Endothelial cell of umbilical vein (primary cell): ENCODE measurements around the gene EIF2A. TPM values are rescaled to one million over a fixed set of nuclear protein-coding genes. Genes with fewer than 3 reads are reported as not detected.

ENCODE experiments used
- BruUV-seq: library from RNA; stranded (reverse); fragments of 400-500 nt; replicated peaks from 2 replicates; lab custom pipeline; 2021; lab: Mats Ljungman, UMichigan
- CTCF ChIA-PET: fragments of 300-600, 350-600 bp; sonication (Branson Sonifier 250); formaldehyde crosslinking; loops from one replicate; lab custom pipeline; 2021; ENCODE audit warnings: antibody characterized with exemption, inconsistent platforms; lab: Charles Lee
- POLR2A ChIA-PET: fragments of 300-600, 350-600 bp; sonication (Branson Sonifier 250); formaldehyde crosslinking; loops from one replicate; lab custom pipeline; 2021; ENCODE audit warnings: antibody characterized with exemption, inconsistent platforms; lab: Charles Lee
- DNase-seq: peaks from one replicate; pipeline ENCODE4 v3.0.0-alpha.2; 2011; ENCODE audit warnings: low read depth, low spot score
- FAIRE-seq: peaks from 2 replicates; lab custom pipeline; 2011; peaks lifted over from hg19 to GRCh38; lab: Jason Lieb, UNC
- H2AFZ ChIP-seq: 2 replicates; pipeline ENCODE4 v1.6.0; 2012; ENCODE audit warnings: low read depth, low read length, control low read depth, inconsistent platforms
- H3K27ac ChIP-seq: 2 replicates; pipeline ENCODE4 v1.5.1; 2011; ENCODE audit warnings: low read depth, mild to moderate bottlenecking, control low read depth, low read length, moderate library complexity; ENCODE audit not compliant: insufficient read depth
- H3K27me3 ChIP-seq, 2 experiments: 2 replicates each; pipeline versions ENCODE4 v1.6.0 to v1.6.1; 2011; ENCODE audit warnings: low read length in 2 of 2, mixed read lengths in 1 of 2; ENCODE audit not compliant: control insufficient read depth in 2 of 2, insufficient read depth in 2 of 2
- H3K36me3 ChIP-seq, 2 experiments: 2 replicates in 1 of 2; 3 replicates in 1 of 2; pipeline ENCODE4 v1.5.1; 2011; ENCODE audit warnings: low read length in 2 of 2, mild to moderate bottlenecking in 1 of 2, moderate library complexity in 1 of 2; ENCODE audit not compliant: control insufficient read depth in 2 of 2, insufficient read depth in 2 of 2; ENCODE audit errors: extremely low read depth in 1 of 2
- H3K4me1 ChIP-seq: 3 replicates; pipeline ENCODE4 v1.5.1; 2011; ENCODE audit warnings: mild to moderate bottlenecking, low read length; ENCODE audit not compliant: control insufficient read depth, insufficient read depth; ENCODE audit errors: extremely low read depth
- H3K4me2 ChIP-seq: 2 replicates; pipeline ENCODE4 v1.6.1; 2011; ENCODE audit warnings: low read length, control low read depth, mixed read lengths; ENCODE audit not compliant: insufficient read depth
- H3K4me3 ChIP-seq, 3 experiments: fragments of 200-600 bp in 1 of 3; sonication (generic), shearing (Covaris generic) in 1 of 3; replicated peaks in 1 of 3; 2 replicates each; pipeline ENCODE4 v1.5.1; 2011 to 2016; ENCODE audit warnings: control low read depth in 3 of 3, low read length in 3 of 3, mild to moderate bottlenecking in 2 of 3, inconsistent platforms in 1 of 3, low read depth in 1 of 3, moderate library complexity in 1 of 3; ENCODE audit not compliant: insufficient read depth in 1 of 3
- H3K79me2 ChIP-seq: 2 replicates; pipeline ENCODE4 v1.6.0; 2012; ENCODE audit warnings: low read length, inconsistent platforms; ENCODE audit not compliant: control insufficient read depth, insufficient read depth
- H3K9ac ChIP-seq: replicated peaks from 2 replicates; pipeline ENCODE3; 2011; ENCODE audit warnings: low read length, control low read depth; ENCODE audit not compliant: insufficient read depth; ENCODE audit errors: extremely low read depth
- H3K9me1 ChIP-seq: replicated peaks from 3 replicates; pipeline ENCODE4 v1.6.0; 2011; ENCODE audit warnings: mild to moderate bottlenecking, low read length; ENCODE audit not compliant: control insufficient read depth, insufficient read depth; ENCODE audit errors: extremely low read depth
- H3K9me3 ChIP-seq: replicated peaks from 2 replicates; pipeline ENCODE4 v1.5.1; 2012; ENCODE audit warnings: low read length, inconsistent platforms; ENCODE audit not compliant: control insufficient read depth, insufficient read depth
- H4K20me1 ChIP-seq: replicated peaks from 2 replicates; pipeline ENCODE3; 2011; ENCODE audit warnings: mild to moderate bottlenecking, low read length; ENCODE audit not compliant: control insufficient read depth, insufficient read depth; ENCODE audit errors: extremely low read depth
- CTCF ChIP-seq, 2 donors: IDR thresholded peaks; 1 replicate in 1 of 2; 2 replicates in 1 of 2; pipeline ENCODE4 v1.5.1; 2011; ENCODE audit warnings: low read length in 2 of 2, mild to moderate bottlenecking in 2 of 2, moderate library complexity in 2 of 2, control low read depth in 1 of 2, inconsistent platforms in 1 of 2, low read depth in 1 of 2; ENCODE audit not compliant: insufficient read depth in 1 of 2; ENCODE audit errors: extremely low read depth in 1 of 2
- EZH2 ChIP-seq: IDR thresholded peaks from 2 replicates; pipeline ENCODE4 v1.6.1; 2012; ENCODE audit warnings: borderline replicate concordance, low read depth, mild to moderate bottlenecking, moderate library complexity, low read length, inconsistent platforms; ENCODE audit not compliant: severe bottlenecking
- FOS ChIP-seq: IDR thresholded peaks from 2 replicates; pipeline ENCODE4 v1.6.1; 2011; ENCODE audit warnings: mild to moderate bottlenecking, low read length, moderate library complexity, borderline replicate concordance; ENCODE audit not compliant: insufficient read depth
- GATA2 ChIP-seq: IDR thresholded peaks from 2 replicates; pipeline ENCODE4 v1.7.0; 2011; ENCODE audit warnings: low read depth, mild to moderate bottlenecking, moderate library complexity, mixed read lengths, low read length; ENCODE audit not compliant: insufficient read length, insufficient read depth
- JUN ChIP-seq: IDR thresholded peaks from 2 replicates; pipeline ENCODE4 v1.6.1; 2011; ENCODE audit warnings: borderline replicate concordance, low read depth; ENCODE audit not compliant: insufficient read length, insufficient read depth
- MAX ChIP-seq: IDR thresholded peaks from 2 replicates; pipeline ENCODE4 v1.6.1; 2011; ENCODE audit not compliant: insufficient read depth, insufficient read length
- MYC ChIP-seq: IDR thresholded peaks from one replicate; pipeline ENCODE4 v1.6.1; 2011; ENCODE audit warnings: mild to moderate bottlenecking, low read depth, low read length
- POLR2A ChIP-seq: IDR thresholded peaks from 2 replicates; pipeline ENCODE4 v1.6.1; 2012; ENCODE audit warnings: low read depth, mild to moderate bottlenecking, control low read depth, low read length
- POLR2AphosphoS5 ChIP-seq: IDR thresholded peaks from 2 replicates; pipeline ENCODE4 v1.6.1; 2012; ENCODE audit warnings: low read depth, mild to moderate bottlenecking, control low read depth, low read length, moderate library complexity; ENCODE audit not compliant: insufficient read depth
- dilution Hi-C: fragments of 300-500 bp; cut with MboI; formaldehyde crosslinking; loops from one replicate; pipeline ENCODE4 v1.15.0; 2019; ENCODE audit warnings: low sequenced_read_pairs; ENCODE audit not compliant: extremely low pct_ligation_motif_present
- intact Hi-C: fragments of 100-400 bp; cut with micrococcal nuclease; formaldehyde crosslinking; loops from one replicate; pipeline ENCODE4 v1.10.0; 2022
- polyA plus RNA-seq, 4 experiments: library from polyadenylated mRNA; depleted of rRNA in 3 of 4; stranded (reverse) in 3 of 4; unstranded in 1 of 4; fragments of >200 nt; gene quantifications; 2 replicates each; pipeline versions ENCODE4 v1.2.1 to v1.2.3, GENCODE V29; 2011 to 2012; ENCODE audit warnings: missing spikeins in 1 of 4
- total RNA-seq: library from RNA; stranded (reverse); gene quantifications from 2 replicates; pipeline ENCODE4 v1.2.3, GENCODE V29; 2021

Gene EIF2A
- total and polyA plus RNA-seq, 2 donors (not counting 3 experiments of a cell fraction or from before 2014, with no cell fraction given): 85.2 to 97.6 TPM

- ChIA-PET POLR2A (no interaction called here), CTCF (interaction anchor here (0.6 to 1.6 kb wide), 3 partner anchors 9 to 277 kb away, joined by 3 to 5 read pairs (median 4); no protein-coding TSS in a partner anchor)
- BruUV-seq: no TSS peak
- Histone ChIP-seq H3K9me1 (no peaks in the 10 kb centered on the region), H3K9me3 (no peaks in the 10 kb centered on the region), H3K4me1 (no peaks in the 10 kb centered on the region), H4K20me1 (no peaks in the 10 kb centered on the region), H3K36me3 (peaks cover 2 to 7% of the 10 kb centered on the region in 2 experiments), H3K27ac (no peak overlapping the region), H3K27me3 (no peaks in the 10 kb centered on the region), H3K4me2 (no peak overlapping the region), H3K9ac (no peak overlapping the region), H3K79me2 (no peaks in the 10 kb centered on the region), H2AFZ (no peak overlapping the region), H3K4me3 (no peak overlapping the region)
- TF ChIP-seq MAX: no peak
- peak; percentile 6 for TF ChIP-seq POLR2AphosphoS5
- intact Hi-C loops: no loop called here
- FAIRE-seq: no peak
- dilution Hi-C loops: no loop called here
- no peak for DNase-seq
These were observed 41.6 kb downstream of the EIF2A start for GRCh38 chr3:150588027-150588830.

DNA sequence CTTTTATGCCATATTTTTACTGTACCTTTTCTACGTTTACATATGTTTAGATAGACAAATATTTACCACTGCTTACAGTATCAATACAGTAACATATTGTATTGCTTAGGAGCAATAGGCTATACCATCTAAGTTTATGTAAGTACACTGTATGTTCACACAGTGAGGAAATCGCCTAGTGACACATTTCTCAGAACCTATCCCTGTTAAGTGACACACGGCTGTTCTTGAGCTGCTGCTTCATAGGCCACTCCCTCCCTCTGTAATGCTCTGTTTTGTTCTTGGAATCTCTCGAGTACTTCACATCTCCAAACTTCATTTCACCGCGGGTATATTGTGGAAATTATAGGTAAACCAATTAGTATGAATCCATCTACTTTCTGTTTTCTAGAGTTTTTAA, 43.2 kb downstream of the EIF2A start:
- POLR2A ChIA-PET: no interaction called here
- Histone ChIP-seq H2AFZ (no peak overlapping the region), H3K27ac (no peak overlapping the region), H3K9me1 (no peaks in the 10 kb centered on the region), H3K79me2 (no peaks in the 10 kb centered on the region), H3K9me3 (no peaks in the 10 kb centered on the region), H3K4me3 (no peak overlapping the region), H3K9ac (no peak overlapping the region), H3K27me3 (no peaks in the 10 kb centered on the region), H3K4me1 (no peaks in the 10 kb centered on the region), H3K36me3 (peaks cover 2 to 3% of the 10 kb centered on the region in 2 experiments), H3K4me2 (no peak overlapping the region), H4K20me1 (no peaks in the 10 kb centered on the region)
- BruUV-seq: no TSS peak
- dilution Hi-C loops: no loop called here
- CTCF ChIA-PET: interaction anchor here (1.6 kb wide), 1 partner anchor 275 kb away, joined by 4 read pairs; no protein-coding TSS in a partner anchor
- intact Hi-C loops: loop anchor here (2.0 kb wide), 1 partner anchor 275 kb away; no protein-coding TSS in a partner anchor
- TF ChIP-seq POLR2AphosphoS5: no peak
- no peak for TF ChIP-seq EZH2
- no peak for TF ChIP-seq JUN
- no peak for TF ChIP-seq CTCF (IDR thresholded peaks at IDR 0.05; ENCODE audit: extremely low read depth in 1 of 2, insufficient read depth in 1 of 2, low read depth in 1 of 2, low read length in 2 of 2)
- TF ChIP-seq GATA2: no peak
- no peak for TF ChIP-seq MAX
- TF ChIP-seq POLR2A: no peak
- no peak for TF ChIP-seq MYC
- TF ChIP-seq FOS: no peak
- FAIRE-seq: no peak
- no peak for DNase-seq
